K562 (cell line): ENCODE data around the gene ARHGEF4. TPM values are rescaled to one million over a fixed set of nuclear protein-coding genes. Genes with fewer than 3 reads are reported as not detected.
A peak's percentile ranks its signal among the peaks of the same experiment; 100 is the strongest.

Experiments
- ATF1 ChIP-seq, 2 experiments: fragments of 450-650 bp in 1 of 2; IDR thresholded peaks; 2 replicates each; pipeline ENCODE4 v1.6.1; 2016; ENCODE audit warnings: missing compliant biosample characterization in 1 of 2, missing genetic modification characterization in 1 of 2
- EP300 ChIP-seq: IDR thresholded peaks from 2 replicates; pipeline ENCODE4 v1.6.1; 2012; ENCODE audit warnings: low read length, improper control_type of control experiment
- EP400 ChIP-seq: fragments of 450-650 bp; IDR thresholded peaks from 2 replicates; pipeline ENCODE4 v1.6.1; 2017; ENCODE audit warnings: antibody characterized with exemption, mild to moderate bottlenecking, moderate library complexity
- ETV1 ChIP-seq: fragments of 450-650 bp; conservative IDR thresholded peaks from 2 replicates; pipeline ENCODE4 v1.6.1; 2016; ENCODE audit warnings: missing genetic modification characterization, control low read depth, low read depth, missing compliant biosample characterization
- JUN ChIP-seq, 2 experiments: sonication (generic) in 1 of 2; formaldehyde crosslinking in 1 of 2; IDR thresholded peaks; 2 replicates each; pipeline versions ENCODE4 v1.6.1 to v1.8.0; 2012 to 2022; ENCODE audit warnings: borderline replicate concordance in 2 of 2, mild to moderate bottlenecking in 2 of 2, improper control_type of control experiment in 1 of 2, low read depth in 1 of 2, low read length in 1 of 2, missing genetic modification reagents in 1 of 2
- JUND ChIP-seq, 2 experiments: IDR thresholded peaks; 2 replicates in 1 of 2; 3 replicates in 1 of 2; pipeline ENCODE4 v1.6.1; 2011; ENCODE audit warnings: borderline replicate concordance in 2 of 2, low read depth in 2 of 2, low read length in 2 of 2, improper control_type of control experiment in 1 of 2, missing biosample characterization in 1 of 2, missing genetic modification characterization in 1 of 2, missing genetic modification reagents in 1 of 2
- THAP12 ChIP-seq: fragments of 250-450 bp; sonication (Bioruptor Pico); IDR thresholded peaks from 2 replicates; pipeline ENCODE4 v1.9.0; 2021; ENCODE audit warnings: mild to moderate bottlenecking, inconsistent platforms
- ZBTB17 ChIP-seq: fragments of 450-650 bp; formaldehyde crosslinking; IDR thresholded peaks from 2 replicates; pipeline ENCODE4 v1.4.0; 2020; ENCODE audit warnings: mild to moderate bottlenecking
- ZNF347 ChIP-seq: fragments of 450-650 bp; formaldehyde crosslinking; IDR thresholded peaks from 2 replicates; pipeline ENCODE4 v1.4.0; 2020; ENCODE audit warnings: low read depth, mild to moderate bottlenecking, moderate library complexity
- polyA plus RNA-seq, 8 experiments: library from polyadenylated mRNA; depleted of rRNA in 4 of 8; stranded (reverse) in 5 of 8; unstranded in 3 of 8; fragments of >200 nt; fragmentation: Nextera tagmentation in 2 of 8; fragmentation: Illumina TruSeq in 1 of 8; extraction: Ambion mirVana in 2 of 8; extraction: Trizol in 1 of 8; gene quantifications; 2 replicates each; pipeline versions ENCODE4 v1.2.1 to v1.2.3, GENCODE V29; 2011 to 2014; ENCODE audit warnings: inconsistent platforms in 1 of 8, missing spikeins in 1 of 8
- total RNA-seq, 7 experiments: library from RNA; depleted of rRNA in 6 of 7; stranded (reverse); fragments of >200 nt in 6 of 7; fragmentation: Illumina TruSeq in 2 of 7; extraction: Trizol in 2 of 7; gene quantifications; 2 replicates each; pipeline versions ENCODE4 v1.2.1 to v1.2.3, GENCODE V29; 2011 to 2021; ENCODE audit warnings: low replicate concordance in 1 of 7
- TF ChIP-seq, protein P1 (sequence below): fragments of 450-650 bp; IDR thresholded peaks from 2 replicates; pipeline ENCODE4 v1.7.0; 2016; ENCODE audit warnings: borderline replicate concordance
- TF ChIP-seq, protein P2 (sequence below), 2 experiments: fragments of 450-650 bp; IDR thresholded peaks; 2 replicates each; pipeline ENCODE4 v1.6.1; 2016; ENCODE audit warnings: mild to moderate bottlenecking in 2 of 2, borderline replicate concordance in 1 of 2, low read depth in 1 of 2, moderate library complexity in 1 of 2

Gene ARHGEF4
- total and polyA plus RNA-seq, 9 of the 15 experiments (the other 6 are each of a cell fraction or from before 2014, with no cell fraction given): not detected

- TF ChIP-seq JUND (IDR thresholded peaks at IDR 0.05; ENCODE audit: borderline replicate concordance, low read depth, low read length) (peak; percentile 59; the same call in 1 of the 2 replicates), JUND (tag; IDR thresholded peaks at IDR 0.05; ENCODE audit: borderline replicate concordance, low read depth, low read length) (no peak; the same call in 2 of the 3 replicates), EP300 (peak; percentile 71; the same call in 1 of the 2 replicates), EP400 (peak; percentile 20; the same call in 1 of the 2 replicates), THAP12 (CRISPR knock-in tag) (no peak), ZNF347 (no peak), ZBTB17 (CRISPR knock-in tag) (no peak), JUN (IDR thresholded peaks at IDR 0.05; ENCODE audit: borderline replicate concordance, low read depth, low read length) (0 out of 2 replicates have a peak, but pooled peaks have one; percentile 7), JUN (CRISPR knock-in tag; IDR thresholded peaks at IDR 0.05; ENCODE audit: borderline replicate concordance) (no peak), ETV1 (tag) (peak; percentile 58; the same call in 1 of the 2 replicates), ATF1 (CRISPR knock-in tag; IDR thresholded peaks at IDR 0.05) (no peak), ATF1 (tag; IDR thresholded peaks at IDR 0.05) (peak; percentile 38; the same call in 1 of the 2 replicates)
- TF ChIP-seq, protein P1, sequence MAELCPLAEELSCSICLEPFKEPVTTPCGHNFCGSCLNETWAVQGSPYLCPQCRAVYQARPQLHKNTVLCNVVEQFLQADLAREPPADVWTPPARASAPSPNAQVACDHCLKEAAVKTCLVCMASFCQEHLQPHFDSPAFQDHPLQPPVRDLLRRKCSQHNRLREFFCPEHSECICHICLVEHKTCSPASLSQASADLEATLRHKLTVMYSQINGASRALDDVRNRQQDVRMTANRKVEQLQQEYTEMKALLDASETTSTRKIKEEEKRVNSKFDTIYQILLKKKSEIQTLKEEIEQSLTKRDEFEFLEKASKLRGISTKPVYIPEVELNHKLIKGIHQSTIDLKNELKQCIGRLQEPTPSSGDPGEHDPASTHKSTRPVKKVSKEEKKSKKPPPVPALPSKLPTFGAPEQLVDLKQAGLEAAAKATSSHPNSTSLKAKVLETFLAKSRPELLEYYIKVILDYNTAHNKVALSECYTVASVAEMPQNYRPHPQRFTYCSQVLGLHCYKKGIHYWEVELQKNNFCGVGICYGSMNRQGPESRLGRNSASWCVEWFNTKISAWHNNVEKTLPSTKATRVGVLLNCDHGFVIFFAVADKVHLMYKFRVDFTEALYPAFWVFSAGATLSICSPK: no peak
- TF ChIP-seq, protein P2, sequence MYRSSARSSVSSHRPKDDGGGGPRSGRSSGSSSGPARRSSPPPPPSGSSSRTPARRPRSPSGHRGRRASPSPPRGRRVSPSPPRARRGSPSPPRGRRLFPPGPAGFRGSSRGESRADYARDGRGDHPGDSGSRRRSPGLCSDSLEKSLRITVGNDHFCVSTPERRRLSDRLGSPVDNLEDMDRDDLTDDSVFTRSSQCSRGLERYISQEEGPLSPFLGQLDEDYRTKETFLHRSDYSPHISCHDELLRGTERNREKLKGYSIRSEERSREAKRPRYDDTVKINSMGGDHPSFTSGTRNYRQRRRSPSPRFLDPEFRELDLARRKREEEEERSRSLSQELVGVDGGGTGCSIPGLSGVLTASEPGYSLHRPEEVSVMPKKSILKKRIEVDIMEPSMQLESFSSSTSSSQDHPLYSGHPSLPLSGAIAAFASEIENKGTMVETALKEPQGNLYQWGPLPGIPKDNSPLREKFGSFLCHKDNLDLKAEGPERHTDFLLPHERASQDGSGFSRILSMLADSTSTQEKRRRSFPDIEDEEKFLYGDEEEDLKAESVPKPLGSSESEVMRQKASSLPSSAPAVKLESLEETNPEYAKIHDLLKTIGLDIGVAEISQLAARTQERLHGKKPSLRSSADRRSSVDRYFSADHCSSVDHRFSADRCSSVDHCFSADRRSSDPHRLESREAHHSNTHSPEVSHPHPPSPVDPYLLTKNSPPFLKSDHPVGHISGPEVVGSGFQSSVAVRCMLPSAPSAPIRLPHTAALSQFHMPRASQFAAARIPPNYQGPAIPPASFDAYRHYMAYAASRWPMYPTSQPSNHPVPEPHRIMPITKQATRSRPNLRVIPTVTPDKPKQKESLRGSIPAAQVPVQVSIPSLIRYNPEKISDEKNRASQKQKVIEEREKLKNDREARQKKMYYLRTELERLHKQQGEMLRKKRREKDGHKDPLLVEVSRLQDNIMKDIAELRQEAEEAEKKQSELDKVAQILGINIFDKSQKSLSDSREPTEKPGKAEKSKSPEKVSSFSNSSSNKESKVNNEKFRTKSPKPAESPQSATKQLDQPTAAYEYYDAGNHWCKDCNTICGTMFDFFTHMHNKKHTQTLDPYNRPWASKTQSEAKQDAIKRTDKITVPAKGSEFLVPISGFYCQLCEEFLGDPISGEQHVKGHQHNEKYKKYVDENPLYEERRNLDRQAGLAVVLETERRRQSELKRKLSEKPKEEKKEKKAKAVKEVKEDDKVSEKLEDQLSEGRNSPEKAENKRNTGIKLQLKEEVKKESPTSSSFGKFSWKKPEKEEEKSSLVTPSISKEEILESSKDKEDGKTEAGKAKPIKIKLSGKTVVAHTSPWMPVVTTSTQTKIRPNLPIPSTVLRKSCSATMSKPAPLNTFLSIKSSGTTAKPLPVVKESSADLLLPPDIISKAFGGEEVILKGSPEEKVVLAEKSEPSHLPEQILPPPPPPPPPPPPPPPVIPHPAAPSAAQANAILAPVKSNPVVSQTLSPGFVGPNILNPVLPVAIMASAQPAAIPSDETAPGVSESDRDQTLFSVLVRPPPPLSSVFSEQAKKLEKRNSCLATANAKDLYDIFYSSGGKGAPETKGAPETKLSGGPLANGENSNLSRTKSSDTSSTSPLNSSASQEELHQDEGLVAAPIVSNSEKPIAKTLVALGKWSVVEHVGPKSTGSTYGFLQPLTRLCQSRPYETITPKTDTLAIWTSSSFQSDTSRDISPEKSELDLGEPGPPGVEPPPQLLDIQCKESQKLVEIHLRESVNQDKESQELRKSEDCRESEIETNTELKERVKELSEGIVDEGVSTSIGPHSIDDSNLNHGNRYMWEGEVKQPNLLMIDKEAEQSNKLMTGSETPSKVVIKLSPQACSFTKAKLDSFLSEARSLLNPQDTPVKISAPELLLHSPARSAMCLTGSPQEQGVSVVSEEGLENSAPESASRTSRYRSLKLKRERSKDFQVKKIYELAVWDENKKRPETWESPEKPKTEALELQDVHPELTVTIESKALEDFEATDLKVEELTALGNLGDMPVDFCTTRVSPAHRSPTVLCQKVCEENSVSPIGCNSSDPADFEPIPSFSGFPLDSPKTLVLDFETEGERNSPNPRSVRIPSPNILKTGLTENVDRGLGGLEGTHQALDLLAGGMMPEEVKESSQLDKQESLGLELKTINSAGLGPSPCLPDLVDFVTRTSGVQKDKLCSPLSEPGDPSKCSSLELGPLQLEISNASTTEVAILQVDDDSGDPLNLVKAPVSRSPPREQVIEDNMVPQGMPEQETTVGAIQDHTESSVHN (IDR thresholded peaks at IDR 0.05; ENCODE audit: borderline replicate concordance in 1 of 2, low read depth in 1 of 2): peak in 1 of 2 experiments; percentile 62; a peak in 1 of 4 replicates
Observed at GRCh38 chr2:130864830-130865800, 28.4 kb downstream of the ARHGEF4 start (continued).
